Chondrocyte (in vitro differentiated cells): ENCODE measurements around the gene XDH. TPM values are rescaled to one million over a fixed set of nuclear protein-coding genes. Genes with fewer than 3 reads are reported as not detected.

Experiments
- DNase-seq: peaks from one replicate; pipeline ENCODE4 v3.0.0; 2021; ENCODE audit warnings: mixed read lengths, low spot score
- H3K27ac Mint-ChIP-seq: one replicate; pipeline ENCODE4 v1.8.0; 2021; ENCODE audit warnings: mild to moderate bottlenecking, moderate library complexity, mixed read lengths; ENCODE audit not compliant: unreplicated experiment
- H3K27me3 Mint-ChIP-seq: 2 replicates; pipeline ENCODE4 v1.8.0; 2021; ENCODE audit warnings: low read depth, mixed read lengths
- H3K36me3 Mint-ChIP-seq: 2 replicates; pipeline ENCODE4 v1.8.0; 2021; ENCODE audit warnings: low read depth, mixed read lengths
- H3K4me1 Mint-ChIP-seq: 2 replicates; pipeline ENCODE4 v1.8.0; 2021; ENCODE audit warnings: low read depth, mild to moderate bottlenecking, mixed read lengths
- H3K4me3 Mint-ChIP-seq: one replicate; pipeline ENCODE4 v1.8.0; 2021; ENCODE audit warnings: mild to moderate bottlenecking, moderate library complexity, mixed read lengths; ENCODE audit not compliant: unreplicated experiment
- H3K9me3 Mint-ChIP-seq: 2 replicates; pipeline ENCODE4 v1.8.0; 2021; ENCODE audit warnings: low read depth, mixed read lengths
- total RNA-seq: library from RNA; stranded (reverse); gene quantifications from 3 replicates; pipeline ENCODE4 v1.2.1, GENCODE V29; 2021
- TF ChIP-seq, protein P1 (sequence below): fragments of 200-600 bp; sonication (generic); IDR thresholded peaks from 2 replicates; pipeline ENCODE4 v1.5.0; 2021; ENCODE audit warnings: antibody characterized with exemption, mild to moderate bottlenecking, moderate library complexity

The XDH gene
- total RNA-seq, 1 donor from 2014 or later, result 0.12 TPM

GRCh38 chr2:31286961-31287550 is 127.5 kb downstream of the XDH start:
- Mint-ChIP-seq H3K36me3 (no peaks in the 10 kb centered on the region), H3K27me3 (no peaks in the 10 kb centered on the region)

GRCh38 chr2:31286230-31286629 is 128.3 kb downstream of the XDH start:
- Mint-ChIP-seq H3K27me3 (no peaks in the 10 kb centered on the region), H3K27ac (no peak overlapping the region), H3K4me3 (no peak overlapping the region), H3K9me3 (no peaks in the 10 kb centered on the region), H3K4me1 (peaks cover 25% of the 10 kb centered on the region), H3K36me3 (no peaks in the 10 kb centered on the region)
- DNase-seq, result no peak
- TF ChIP-seq, protein P1, sequence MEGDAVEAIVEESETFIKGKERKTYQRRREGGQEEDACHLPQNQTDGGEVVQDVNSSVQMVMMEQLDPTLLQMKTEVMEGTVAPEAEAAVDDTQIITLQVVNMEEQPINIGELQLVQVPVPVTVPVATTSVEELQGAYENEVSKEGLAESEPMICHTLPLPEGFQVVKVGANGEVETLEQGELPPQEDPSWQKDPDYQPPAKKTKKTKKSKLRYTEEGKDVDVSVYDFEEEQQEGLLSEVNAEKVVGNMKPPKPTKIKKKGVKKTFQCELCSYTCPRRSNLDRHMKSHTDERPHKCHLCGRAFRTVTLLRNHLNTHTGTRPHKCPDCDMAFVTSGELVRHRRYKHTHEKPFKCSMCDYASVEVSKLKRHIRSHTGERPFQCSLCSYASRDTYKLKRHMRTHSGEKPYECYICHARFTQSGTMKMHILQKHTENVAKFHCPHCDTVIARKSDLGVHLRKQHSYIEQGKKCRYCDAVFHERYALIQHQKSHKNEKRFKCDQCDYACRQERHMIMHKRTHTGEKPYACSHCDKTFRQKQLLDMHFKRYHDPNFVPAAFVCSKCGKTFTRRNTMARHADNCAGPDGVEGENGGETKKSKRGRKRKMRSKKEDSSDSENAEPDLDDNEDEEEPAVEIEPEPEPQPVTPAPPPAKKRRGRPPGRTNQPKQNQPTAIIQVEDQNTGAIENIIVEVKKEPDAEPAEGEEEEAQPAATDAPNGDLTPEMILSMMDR, result no peak

More at GRCh38 chr2:31286961-31287550, 127.5 kb downstream of the XDH start:
- Mint-ChIP-seq H3K4me3 (no peak overlapping the region), H3K27ac (no peak overlapping the region), H3K4me1 (peaks cover 25% of the 10 kb centered on the region), H3K9me3 (no peaks in the 10 kb centered on the region)
- no peak for DNase-seq
- TF ChIP-seq, protein P1, result no peak

Other genes starting within 250 kb of the XDH start
- 0.10 to 0.39 TPM (median 0.15 TPM) in 3 replicates for gene CAPN14, start 197.2 kb downstream of the XDH start, total RNA-seq
- 22.3 to 29.9 TPM (median 24.0 TPM) in 3 replicates for gene EHD3, start 180.6 kb downstream of the XDH start, total RNA-seq
- gene SRD5A2, start 166.2 kb upstream of the XDH start, total RNA-seq, result not detected in 3 replicates